Activated T-cell treated with anti-CD3 and anti-CD28 coated beads, Interleukin-2, amount 50 U/mL, for 1 hour (primary cell): ENCODE measurements around the gene CYBA.
"Not testable (repeated sequence)": the region's sequence is repeated elsewhere in the genome, so short reads cannot be mapped to it uniquely, and the experiment has no call there.

Experiments used
- DNase-seq: peaks from one replicate; pipeline ENCODE4 v3.0.0-alpha.2; 2020

CYBA gene

GRCh38 chr16:88609426-88609825, 41.4 kb downstream of the CYBA start:
- DNase-seq: not testable (repeated sequence)

DNA sequence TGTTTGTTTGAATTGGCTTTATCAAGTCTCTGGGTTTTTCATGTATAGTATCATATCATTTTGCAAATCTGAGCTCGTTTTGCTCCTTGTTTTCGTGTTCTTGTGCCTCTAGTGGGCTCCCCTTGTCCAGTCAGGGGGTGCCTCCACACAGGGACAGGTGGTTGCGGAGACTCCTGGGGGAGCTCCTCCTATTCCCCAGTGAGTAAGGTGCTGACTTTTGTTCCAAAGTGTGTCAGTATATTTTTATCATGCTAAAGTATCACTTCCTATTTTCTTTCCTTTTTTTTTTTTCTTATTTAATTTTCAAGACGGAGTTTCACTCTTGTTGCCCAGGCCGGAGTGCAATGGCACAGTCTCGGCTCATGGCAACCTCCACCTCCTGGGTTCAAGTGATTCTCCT, 42.8 kb downstream of the CYBA start:
- DNase-seq: no peak

- DNase-seq: no peak
Measured at GRCh38 chr16:88606148-88606757, 44.6 kb downstream of the CYBA start.

GRCh38 chr16:88605186-88606147, 45.4 kb downstream of the CYBA start:
- no peak for DNase-seq

- DNase-seq: no peak
Measured at GRCh38 chr16:88602091-88602490, 48.8 kb downstream of the CYBA start.

DNA sequence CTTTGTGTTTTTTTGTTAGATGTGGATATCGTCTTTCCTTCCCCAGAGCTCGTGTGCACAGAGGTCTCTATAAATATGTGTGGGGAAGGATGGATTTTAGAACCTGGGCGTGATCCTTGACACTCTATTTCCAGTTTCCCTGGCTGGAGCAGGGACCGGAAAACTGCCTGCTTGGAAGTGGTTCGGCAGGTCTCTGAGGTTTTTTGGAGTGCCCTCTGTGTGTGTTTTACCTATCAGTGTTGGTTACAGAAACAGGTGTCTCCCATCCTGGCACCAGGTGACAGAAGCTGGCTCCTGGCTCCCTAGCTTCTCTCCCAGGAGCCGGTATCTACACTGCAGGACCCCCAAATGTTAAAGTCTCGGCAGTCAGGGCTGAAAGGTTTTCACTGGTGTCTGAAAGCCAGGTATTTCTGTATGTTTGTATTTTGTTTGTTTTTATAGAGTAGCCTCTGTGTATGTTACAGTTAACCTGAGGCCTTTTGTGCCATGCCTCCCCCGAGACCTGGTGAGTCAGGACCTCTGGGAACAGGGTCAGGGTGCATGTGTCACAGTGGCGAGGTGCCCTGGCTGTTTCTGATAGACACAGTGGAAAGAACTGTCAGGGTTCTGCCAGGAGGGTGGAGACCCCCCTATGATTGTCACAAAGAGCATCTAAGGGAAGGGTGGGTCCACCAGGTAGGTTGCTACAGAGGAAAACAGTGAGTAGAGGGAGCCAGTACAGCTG, 49.4 kb downstream of the CYBA start:
- DNase-seq: no peak

- DNase-seq: no peak
Measured at GRCh38 chr16:88600539-88600896, 50.3 kb downstream of the CYBA start.

DNA sequence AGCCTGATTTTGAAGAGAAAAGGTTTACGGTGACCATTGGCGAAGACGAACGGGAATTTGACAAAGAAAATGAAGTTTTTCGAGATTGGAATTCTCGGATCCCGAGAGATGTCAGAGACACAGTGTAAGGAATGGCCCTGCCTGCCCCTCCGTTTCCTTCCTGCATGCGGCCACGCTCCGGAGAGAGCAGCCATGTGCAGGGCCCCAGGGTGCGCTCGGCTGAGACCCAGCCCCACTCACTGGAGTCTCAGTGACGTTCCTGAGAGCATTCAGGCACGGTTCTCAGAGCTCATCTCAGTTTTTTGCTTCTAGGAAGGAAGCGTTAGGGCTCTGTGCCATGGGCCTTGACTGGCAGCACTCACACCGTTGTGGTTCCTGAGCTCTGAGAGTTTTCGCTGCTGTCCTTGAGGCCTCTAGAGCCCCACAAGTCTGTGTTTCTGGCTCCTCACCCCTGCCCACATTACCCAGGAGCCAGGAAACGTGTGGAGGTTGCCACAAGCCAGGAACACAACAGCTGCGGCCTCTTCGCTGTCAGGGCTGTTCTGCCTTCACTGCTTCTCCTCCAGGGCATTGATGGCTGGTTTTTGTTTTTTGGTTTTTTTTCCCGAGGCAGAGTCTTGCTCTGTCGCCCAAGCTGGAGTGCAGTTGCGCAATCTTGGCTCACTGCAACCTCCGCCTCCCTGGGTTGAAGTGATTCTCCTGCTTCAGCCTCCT, 50.9 kb downstream of the CYBA start:
- no peak for DNase-seq

GRCh38 chr16:88599092-88599733, 51.6 kb downstream of the CYBA start:
- DNase-seq: no peak

DNA sequence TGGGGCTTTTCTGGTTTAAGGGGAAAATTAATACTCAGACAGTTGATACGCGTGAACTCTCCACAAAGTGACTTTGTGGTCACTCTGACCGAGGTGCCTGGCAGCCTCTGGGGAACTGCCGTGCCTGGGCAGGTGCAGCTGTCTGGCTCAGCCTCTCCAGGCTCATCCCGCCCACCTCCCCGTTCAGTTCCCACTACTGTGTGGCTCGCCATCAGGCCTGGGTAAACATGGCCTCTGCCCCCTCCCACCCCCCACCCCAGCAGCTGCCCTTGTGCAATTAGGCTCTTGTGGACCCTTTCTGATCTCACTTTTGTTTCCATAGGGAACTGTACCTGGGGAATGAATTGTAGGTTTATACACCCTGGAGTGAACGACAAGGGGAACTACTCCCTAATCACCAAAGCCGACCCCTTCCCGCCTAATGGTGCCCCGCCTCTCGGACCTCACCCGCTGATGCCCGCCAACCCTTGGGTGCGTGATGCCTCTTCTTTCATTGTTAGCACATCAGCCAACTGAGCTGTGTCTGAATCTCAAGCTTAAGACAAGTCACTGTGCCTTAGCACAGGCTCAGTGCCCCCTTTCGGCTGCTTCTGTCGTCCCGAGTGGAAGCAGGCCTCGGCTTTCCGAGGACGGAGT, 52.9 kb downstream of the CYBA start:
- DNase-seq: no peak

DNA sequence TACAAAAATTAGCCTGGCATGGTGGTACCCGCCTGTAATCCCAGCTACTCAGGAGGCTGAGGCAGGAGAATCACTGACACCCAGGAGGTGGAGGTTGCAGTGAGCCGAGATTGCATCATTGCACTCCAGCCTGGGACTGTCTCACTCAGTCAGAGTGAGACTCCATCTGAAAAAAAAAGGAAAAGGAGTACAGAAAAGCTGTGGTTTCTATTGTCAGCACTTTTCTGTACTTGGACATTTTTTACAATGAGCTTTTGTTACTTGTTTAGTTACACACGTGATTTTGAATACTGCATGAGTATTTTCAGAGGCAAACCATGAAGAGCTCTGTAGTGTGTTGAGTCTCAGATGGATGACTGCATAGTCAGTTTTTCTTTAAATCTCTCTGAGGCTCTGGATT, 54.4 kb downstream of the CYBA start:
- no peak for DNase-seq

GRCh38 chr16:88595921-88596320, 54.9 kb downstream of the CYBA start:
- no peak for DNase-seq

GRCh38 chr16:88595101-88595500, 55.8 kb downstream of the CYBA start:
- no peak for DNase-seq

- no peak for DNase-seq
Measured at GRCh38 chr16:88593910-88594309, 56.9 kb downstream of the CYBA start.

DNA sequence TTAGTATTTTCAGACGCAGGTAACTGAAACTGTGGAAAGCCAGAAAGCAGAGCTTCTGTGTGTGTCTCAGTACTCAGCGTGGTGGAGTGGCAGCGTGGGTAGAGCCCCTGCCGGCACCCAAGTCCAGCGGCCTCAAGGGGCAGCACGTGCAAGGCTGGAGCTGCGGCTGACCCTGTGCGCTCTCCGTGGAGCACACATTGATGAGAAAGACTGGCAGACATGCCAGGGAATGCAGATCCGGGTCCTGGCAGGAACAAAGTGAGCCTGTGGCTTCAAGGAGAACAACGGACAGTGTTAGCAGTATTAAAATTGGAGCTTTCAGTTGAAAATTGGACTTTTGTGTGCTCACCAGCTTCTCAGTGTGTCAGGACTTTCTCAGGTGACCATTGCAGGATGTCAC, 57.4 kb downstream of the CYBA start:
- DNase-seq: no peak
